PC-3 (cell line): ENCODE measurements around the gene ORMDL3. TPM values are rescaled to one million over a fixed set of nuclear protein-coding genes. Genes with fewer than 3 reads are reported as not detected.

ENCODE experiments used
- ATAC-seq: fragments of 200-7000 bp; cut with Tn5 transposase; 2 replicates; pipeline ENCODE4 v1.9.1; 2020; ENCODE audit warnings: mild to moderate bottlenecking, moderate library complexity
- BruUV-seq: library from RNA; stranded (reverse); fragments of 400-500 nt; replicated peaks from 2 replicates; lab custom pipeline; 2021; lab: Mats Ljungman, UMichigan
- CTCF ChIA-PET: fragments of 300-600 bp; sonication (Branson Sonifier 250); formaldehyde crosslinking; loops from one replicate; lab custom pipeline; 2022; ENCODE audit warnings: antibody characterized with exemption; lab: Charles Lee
- POLR2A ChIA-PET: fragments of 300-600 bp; sonication (Branson Sonifier 250); formaldehyde crosslinking; loops from one replicate; lab custom pipeline; 2022; ENCODE audit warnings: antibody characterized with exemption; ENCODE audit not compliant: unreplicated experiment; lab: Charles Lee
- DNase-seq: peaks from one replicate; pipeline ENCODE4 v3.0.0-alpha.2; 2015
- H2AFZ ChIP-seq: fragments of 300-600 bp; sonication (generic); 2 replicates; pipeline ENCODE4 v1.6.0; 2016; ENCODE audit warnings: antibody characterized with exemption, low read length
- H3F3A ChIP-seq: fragments of 300-600 bp; sonication (generic); one replicate; pipeline ENCODE4 v1.6.0; 2017; ENCODE audit warnings: antibody characterized with exemption, low read length, control low read depth, mild to moderate bottlenecking; ENCODE audit not compliant: unreplicated experiment
- H3K27ac ChIP-seq: fragments of 300-600 bp; sonication (generic); 2 replicates; pipeline ENCODE4 v1.5.1; 2016; ENCODE audit warnings: mild to moderate bottlenecking, low read length
- H3K27me3 ChIP-seq: fragments of 300-600 bp; sonication (generic); 2 replicates; pipeline ENCODE4 v1.6.1; 2016; ENCODE audit warnings: low read length, mixed read lengths
- H3K36me3 ChIP-seq: fragments of 300-600 bp; sonication (generic); 2 replicates; pipeline ENCODE4 v1.6.1; 2016; ENCODE audit warnings: low read depth, mixed run types, low read length, mixed read lengths
- H3K4me1 ChIP-seq: fragments of 300-600 bp; sonication (generic); 2 replicates; pipeline ENCODE4 v1.5.1; 2016; ENCODE audit warnings: low read length; ENCODE audit not compliant: insufficient read depth
- H3K4me2 ChIP-seq: fragments of 300-600 bp; sonication (generic); 2 replicates; pipeline ENCODE4 v1.6.0; 2016; ENCODE audit warnings: low read length
- H3K4me3 ChIP-seq: fragments of 300-600 bp; sonication (generic); 2 replicates; pipeline ENCODE4 v1.5.1; 2016; ENCODE audit warnings: mild to moderate bottlenecking, low read length, mixed read lengths
- H3K79me2 ChIP-seq: fragments of 300-600 bp; sonication (generic); 2 replicates; pipeline ENCODE4 v1.6.1; 2017; ENCODE audit warnings: low read length, mixed read lengths
- H3K9ac ChIP-seq: fragments of 300-600 bp; sonication (generic); 2 replicates; pipeline ENCODE4 v1.6.0; 2016; ENCODE audit warnings: mild to moderate bottlenecking, low read length
- H3K9me2 ChIP-seq: fragments of 300-600 bp; sonication (generic); replicated peaks from 2 replicates; pipeline ENCODE4 v1.6.1; 2016; ENCODE audit warnings: mixed run types, low read length, mixed read lengths
- H3K9me3 ChIP-seq: fragments of 300-600 bp; sonication (generic); 2 replicates; pipeline ENCODE4 v1.6.1; 2016; ENCODE audit warnings: low read length, mixed read lengths
- H4K20me1 ChIP-seq: fragments of 300-600 bp; sonication (generic); 2 replicates; pipeline ENCODE4 v1.6.1; 2016; ENCODE audit warnings: low read length, mixed read lengths
- CTCF ChIP-seq: fragments of 300-600 bp; sonication (generic); conservative IDR thresholded peaks from 2 replicates; pipeline ENCODE4 v1.5.1; 2017; ENCODE audit warnings: antibody characterized with exemption, low read depth, mild to moderate bottlenecking, low read length
- EZH2 ChIP-seq: fragments of 300-600 bp; sonication (generic); IDR thresholded peaks from one replicate; pipeline ENCODE4 v1.6.1; 2017; ENCODE audit warnings: antibody characterized with exemption, mild to moderate bottlenecking, low read length; ENCODE audit not compliant: unreplicated experiment
- EZH2phosphoT487 ChIP-seq: fragments of 300-600 bp; sonication (generic); IDR thresholded peaks from 2 replicates; pipeline ENCODE4 v1.6.1; 2018; ENCODE audit warnings: mild to moderate bottlenecking, antibody characterized with exemption, low read length, borderline replicate concordance
- intact Hi-C: fragments of 100-400 bp; cut with micrococcal nuclease; formaldehyde crosslinking; loops from 2 replicates; pipeline ENCODE4 v1.9.0; 2023
- total RNA-seq: library from RNA; depleted of rRNA; stranded (reverse); fragments of >200 nt; gene quantifications from 2 replicates; pipeline ENCODE4 v1.2.3, GENCODE V29; 2014

Gene ORMDL3
- total RNA-seq, 1 experiment from 2014 or later: 27.4 TPM

DNA sequence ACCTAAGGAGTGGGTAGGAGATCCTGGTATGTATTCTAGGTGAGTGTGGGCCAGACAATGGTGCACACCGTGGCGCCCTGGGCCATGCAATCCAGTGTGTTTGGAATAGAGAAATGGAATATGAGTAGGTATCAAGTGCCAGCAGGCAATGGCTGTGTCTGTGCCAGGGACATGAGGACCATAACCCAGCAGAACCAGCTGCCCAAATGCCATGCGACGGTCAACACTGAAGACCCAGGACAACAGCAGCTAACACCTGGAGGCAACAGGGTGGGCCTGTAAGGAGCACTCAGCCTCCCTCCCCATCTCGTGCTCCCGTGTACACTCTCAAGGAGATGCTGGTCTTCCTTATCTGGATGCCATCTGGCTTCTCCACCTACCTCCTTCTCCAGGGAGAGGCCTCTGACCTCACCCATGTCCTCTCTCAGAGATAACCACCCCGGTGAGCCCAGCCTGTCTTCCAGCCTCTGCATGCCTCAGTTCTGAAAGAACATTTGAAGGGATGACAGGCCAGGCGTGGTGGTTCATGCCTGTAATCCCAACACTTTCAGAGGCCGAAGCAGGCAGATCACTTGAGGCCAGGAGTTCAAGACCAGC lies 8.2 kb downstream of the ORMDL3 start:
- ATAC-seq: no peak
- ChIA-PET POLR2A (no interaction called here), CTCF (no interaction called here)
- Histone ChIP-seq H3K36me3 (no peaks in the 10 kb centered on the region; the same call in 1 of the 2 replicates), H3K9ac (no peak overlapping the region), H3K79me2 (no peaks in the 10 kb centered on the region), H3F3A (no peaks in the 10 kb centered on the region), H3K27me3 (no peaks in the 10 kb centered on the region), H2AFZ (no peak overlapping the region), H3K4me1 (peaks cover 4% of the 10 kb centered on the region), H3K4me3 (no peak overlapping the region), H3K27ac (no peak overlapping the region), H3K9me2 (no peaks in the 10 kb centered on the region), H3K4me2 (no peak overlapping the region), H3K9me3 (no peaks in the 10 kb centered on the region), H4K20me1 (no peaks in the 10 kb centered on the region)
- BruUV-seq: no TSS peak
- DNase-seq: no peak
- TF ChIP-seq CTCF: no peak
- no peak for TF ChIP-seq EZH2
- no peak for TF ChIP-seq EZH2phosphoT487
- intact Hi-C loops: no loop called here

DNA sequence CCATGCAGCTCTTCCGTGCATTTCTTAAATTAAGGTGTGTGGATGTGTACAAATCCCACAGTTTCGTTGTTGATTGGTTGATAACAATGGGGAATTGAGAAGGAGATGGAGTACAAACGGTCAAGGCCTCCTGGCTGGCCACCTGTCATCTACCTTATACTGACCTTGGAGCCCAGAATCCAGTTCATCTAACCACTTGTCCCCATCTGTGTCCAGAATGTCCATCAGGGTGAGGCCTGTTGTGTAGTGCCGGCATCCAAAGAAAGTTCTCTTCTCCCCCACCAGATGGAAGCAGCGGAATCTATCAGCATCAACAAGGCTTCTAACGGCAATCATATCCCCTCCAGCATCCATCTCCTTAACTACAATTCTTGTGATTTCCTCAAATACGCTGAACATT lies 10.5 kb downstream of the ORMDL3 start:
- no peaks in the 10 kb centered on the region for H3K79me2 ChIP-seq
- no peak for DNase-seq
- no peak overlapping the region for H3K27ac ChIP-seq
- TF ChIP-seq CTCF (peak; percentile 30; the same call in 1 of the 2 replicates), EZH2phosphoT487 (no peak)
- ChIA-PET CTCF (no interaction called here), POLR2A (no interaction called here)
- no peak overlapping the region for H3K4me2 ChIP-seq
- no peaks in the 10 kb centered on the region for H3F3A ChIP-seq
- no peak for ATAC-seq
- H3K9me2 ChIP-seq: no peaks in the 10 kb centered on the region
- H3K27me3 ChIP-seq: no peaks in the 10 kb centered on the region
- no peaks in the 10 kb centered on the region for H3K36me3 ChIP-seq
- no peaks in the 10 kb centered on the region for H3K4me1 ChIP-seq
- H3K9ac ChIP-seq: no peak overlapping the region
- intact Hi-C loops: no loop called here
- H3K9me3 ChIP-seq: no peaks in the 10 kb centered on the region
- no peak overlapping the region for H2AFZ ChIP-seq
- H3K4me3 ChIP-seq: no peak overlapping the region
- H4K20me1 ChIP-seq: no peaks in the 10 kb centered on the region
- no TSS peak for BruUV-seq

GRCh38 chr17:39915559-39915958 lies 11.8 kb downstream of the ORMDL3 start:
- TF ChIP-seq EZH2phosphoT487 (no peak), EZH2 (no peak), CTCF (no peak)
- H3K4me2 ChIP-seq: no peak overlapping the region
- no peaks in the 10 kb centered on the region for H3F3A ChIP-seq
- ChIA-PET POLR2A (no interaction called here), CTCF (interaction anchor here (0.6 kb wide), 1 partner anchor 295 kb away, joined by 5 read pairs; no protein-coding TSS in a partner anchor)
- ATAC-seq (no peak), DNase-seq (no peak)
- no TSS peak for BruUV-seq
- no peaks in the 10 kb centered on the region for H3K79me2 ChIP-seq
- intact Hi-C loops: no loop called here
- H3K9me2 ChIP-seq: no peaks in the 10 kb centered on the region
- no peaks in the 10 kb centered on the region for H4K20me1 ChIP-seq
- H3K4me1 ChIP-seq: no peaks in the 10 kb centered on the region
- H3K27me3 ChIP-seq: no peaks in the 10 kb centered on the region
- H2AFZ ChIP-seq: no peak overlapping the region
- no peak overlapping the region for H3K9ac ChIP-seq
- H3K9me3 ChIP-seq: no peaks in the 10 kb centered on the region
- no peak overlapping the region for H3K4me3 ChIP-seq
- H3K27ac ChIP-seq: no peak overlapping the region
- H3K36me3 ChIP-seq: no peaks in the 10 kb centered on the region
